ENCODE results near the gene FBXL16.

The FBXL16 gene

GRCh38 chr16:651844-652243 lies 53.8 kb downstream of the FBXL16 start:
- no CpG with 5 or more reads among the region's 22 CpGs for WGBS, 2 donors (ENCODE audit: extremely low coverage in 2 of 2, insufficient read length in 2 of 2, insufficient replicate concordance in 1 of 2)
- H2BK5ac ChIP-seq (ENCODE audit: low read length): no peak overlapping the region

GRCh38 chr16:649631-650030 lies 56.0 kb downstream of the FBXL16 start:
- H3K79me1 ChIP-seq (ENCODE audit: low read depth, low read length): peaks cover 15% of the 10 kb centered on the region

More at GRCh38 chr16:651844-652243, 53.8 kb downstream of the FBXL16 start:
- Histone ChIP-seq H3K18ac (ENCODE audit: low read length) (no peak overlapping the region), H3K4me2 (ENCODE audit: insufficient read depth, low read length, poor library complexity, severe bottlenecking) (no peak overlapping the region), H3K27ac (replicated peaks; ENCODE audit: low read length) (no peak overlapping the region), H3K79me1 (ENCODE audit: low read depth, low read length) (peaks cover 12% of the 10 kb centered on the region), H3K4me3 (ENCODE audit: low read length in 2 of 2) (no peak overlapping the region), H2BK15ac (ENCODE audit: low read length) (no peak overlapping the region), H3K9me3 (replicated peaks in 1 of 2; ENCODE audit: control insufficient read depth in 2 of 2, insufficient read depth in 1 of 2, low read depth in 1 of 2, low read length in 2 of 2) (no peaks in the 10 kb centered on the region), H3K4me1 (ENCODE audit: control insufficient read depth in 2 of 2, insufficient read depth in 1 of 2, low read depth in 1 of 2, low read length in 2 of 2) (peaks cover 9 to 16% of the 10 kb centered on the region in 2 donors), H2AK5ac (ENCODE audit: low read depth, low read length) (no peak overlapping the region), H3K36me3 (replicated peaks in 1 of 2; ENCODE audit: control insufficient read depth in 2 of 2, insufficient read depth in 2 of 2, low read length in 2 of 2) (peaks cover 5 to 49% of the 10 kb centered on the region in 2 donors), H2BK120ac (ENCODE audit: low read depth, low read length) (no peak overlapping the region), H3K27me3 (ENCODE audit: control insufficient read depth in 3 of 3, insufficient read depth in 3 of 3, low read depth in 1 of 3, low read length in 3 of 3) (no peaks in the 10 kb centered on the region), H2BK12ac (ENCODE audit: low read length) (no peak overlapping the region), H3K4ac (ENCODE audit: low read length) (no peak overlapping the region), H3K9ac (ENCODE audit: low read depth, low read length, poor library complexity) (no peak overlapping the region), H3K23ac (ENCODE audit: low read depth, low read length, poor library complexity) (no peak overlapping the region), H4K91ac (ENCODE audit: low read depth, low read length, poor library complexity) (no peak overlapping the region), H4K8ac (ENCODE audit: low read depth, low read length) (no peak overlapping the region), H3K14ac (ENCODE audit: low read length) (no peak overlapping the region), H2AFZ (ENCODE audit: low read length) (no peak overlapping the region)
- DNase-seq (ENCODE audit: low spot score): no peak

GRCh38 chr16:648781-649589 lies 56.6 kb downstream of the FBXL16 start, which contains the start of gene WDR90:
Gene WDR90, plus strand, starts transcription at chr16:649365. Its CDS starts 52 bp downstream, at chr16:649417.
- Histone ChIP-seq H2AFZ (ENCODE audit: low read length) (peak within 1 kb of the TSS; percentile 69), H3K27ac (replicated peaks; ENCODE audit: low read length) (peak within 1 kb of the TSS; percentile 58), H2BK12ac (ENCODE audit: low read length) (peak within 1 kb of the TSS; percentile 73), H3K23ac (ENCODE audit: low read depth, low read length, poor library complexity) (peak within 1 kb of the TSS; percentile 95), H3K9me3 (replicated peaks in 1 of 2; ENCODE audit: control insufficient read depth in 2 of 2, insufficient read depth in 1 of 2, low read depth in 1 of 2, low read length in 2 of 2) (no peaks in the 10 kb centered on the region), H3K18ac (ENCODE audit: low read length) (peak within 1 kb of the TSS; percentile 97), H3K4me2 (ENCODE audit: insufficient read depth, low read length, poor library complexity, severe bottlenecking) (peak within 1 kb of the TSS; percentile 83), H4K8ac (ENCODE audit: low read depth, low read length) (no peak within 1 kb of the TSS), H3K14ac (ENCODE audit: low read length) (peak within 1 kb of the TSS; percentile 89), H2BK120ac (ENCODE audit: low read depth, low read length) (peak within 1 kb of the TSS; percentile 76), H4K91ac (ENCODE audit: low read depth, low read length, poor library complexity) (no peak within 1 kb of the TSS), H3K9ac (ENCODE audit: low read depth, low read length, poor library complexity) (peak within 1 kb of the TSS; percentile 98), H2AK5ac (ENCODE audit: low read depth, low read length) (peak within 1 kb of the TSS; percentile 79), H2BK5ac (ENCODE audit: low read length) (peak within 1 kb of the TSS; percentile 96), H2BK15ac (ENCODE audit: low read length) (peak within 1 kb of the TSS; percentile 92), H3K36me3 (replicated peaks in 1 of 2; ENCODE audit: control insufficient read depth in 2 of 2, insufficient read depth in 2 of 2, low read length in 2 of 2) (peaks cover 2 to 28% of the 10 kb centered on the region in 2 donors), H3K4me1 (ENCODE audit: control insufficient read depth in 2 of 2, insufficient read depth in 1 of 2, low read depth in 1 of 2, low read length in 2 of 2) (peaks cover 9 to 16% of the 10 kb centered on the region in 2 donors), H3K4ac (ENCODE audit: low read length) (peak within 1 kb of the TSS; percentile 11), H3K4me3 (ENCODE audit: low read length in 2 of 2) (peak within 1 kb of the TSS; percentile 80 to 89), H3K27me3 (ENCODE audit: control insufficient read depth in 3 of 3, insufficient read depth in 3 of 3, low read depth in 1 of 3, low read length in 3 of 3) (no peaks in the 10 kb centered on the region), H3K79me1 (ENCODE audit: low read depth, low read length) (peaks cover 15% of the 10 kb centered on the region)
- peak; percentile 86 for DNase-seq (ENCODE audit: low spot score)
- WGBS, 2 donors (ENCODE audit: extremely low coverage in 2 of 2, insufficient read length in 2 of 2, insufficient replicate concordance in 1 of 2): no CpG with 5 or more reads among the region's 91 CpGs

More at GRCh38 chr16:649631-650030, 56.0 kb downstream of the FBXL16 start:
- no peaks in the 10 kb centered on the region for H3K9me3 ChIP-seq (replicated peaks in 1 of 2; ENCODE audit: control insufficient read depth in 2 of 2, insufficient read depth in 1 of 2, low read depth in 1 of 2, low read length in 2 of 2)
- peak overlapping the region; percentile 77 for H3K4me2 ChIP-seq (ENCODE audit: insufficient read depth, low read length, poor library complexity, severe bottlenecking)
- no peak overlapping the region for H4K8ac ChIP-seq (ENCODE audit: low read depth, low read length)
- H3K18ac ChIP-seq (ENCODE audit: low read length): peak overlapping the region; percentile 76
- no peaks in the 10 kb centered on the region for H3K27me3 ChIP-seq (ENCODE audit: control insufficient read depth in 3 of 3, insufficient read depth in 3 of 3, low read depth in 1 of 3, low read length in 3 of 3)
- no peak overlapping the region for H3K14ac ChIP-seq (ENCODE audit: low read length)
- H3K4me3 ChIP-seq (ENCODE audit: low read length in 2 of 2): peak overlapping the region; percentile 80 to 89
- no peak overlapping the region for H3K4ac ChIP-seq (ENCODE audit: low read length)
- H3K4me1 ChIP-seq (ENCODE audit: control insufficient read depth in 2 of 2, insufficient read depth in 1 of 2, low read depth in 1 of 2, low read length in 2 of 2): peaks cover 9 to 16% of the 10 kb centered on the region in 2 donors
- no peak overlapping the region for H3K27ac ChIP-seq (replicated peaks; ENCODE audit: low read length)
- H2AK5ac ChIP-seq (ENCODE audit: low read depth, low read length): no peak overlapping the region
- H3K36me3 ChIP-seq (replicated peaks in 1 of 2; ENCODE audit: control insufficient read depth in 2 of 2, insufficient read depth in 2 of 2, low read length in 2 of 2): peaks cover 2 to 30% of the 10 kb centered on the region in 2 donors
- no peak overlapping the region for H2BK12ac ChIP-seq (ENCODE audit: low read length)
- H2AFZ ChIP-seq (ENCODE audit: low read length): peak overlapping the region; percentile 69
- H3K9ac ChIP-seq (ENCODE audit: low read depth, low read length, poor library complexity): peak overlapping the region; percentile 70
- H2BK15ac ChIP-seq (ENCODE audit: low read length): no peak overlapping the region
- H2BK120ac ChIP-seq (ENCODE audit: low read depth, low read length): no peak overlapping the region
- H4K91ac ChIP-seq (ENCODE audit: low read depth, low read length, poor library complexity): no peak overlapping the region
- no peak for DNase-seq (ENCODE audit: low spot score)
- H3K23ac ChIP-seq (ENCODE audit: low read depth, low read length, poor library complexity): peak overlapping the region; percentile 93
- no CpG with 5 or more reads among the region's 44 CpGs for WGBS, 2 donors (ENCODE audit: extremely low coverage in 2 of 2, insufficient read length in 2 of 2, insufficient replicate concordance in 1 of 2)
- no peak overlapping the region for H2BK5ac ChIP-seq (ENCODE audit: low read length)
